Effector memory CD8-positive, alpha-beta T cell (primary cell): ENCODE data around the gene ALDOB.
A peak's percentile ranks its signal among the peaks of the same experiment; 100 is the strongest.

Experiments used
- ATAC-seq: fragments of 150-1000 bp; cut with Tn5 transposase; replicated peaks from 2 replicates; pipeline ENCODE4 v1.10.0; 2021; ENCODE audit warnings: mild to moderate bottlenecking, moderate library complexity
- DNase-seq, 3 experiments: peaks; one replicate each; pipeline ENCODE4 v3.0.0; 2021
- H3K27ac Mint-ChIP-seq, 2 donors: one replicate each; pipeline ENCODE4 v1.8.0; 2022; ENCODE audit warnings: mild to moderate bottlenecking in 2 of 2, mixed read lengths in 2 of 2, moderate library complexity in 2 of 2
- H3K27me3 Mint-ChIP-seq, 2 donors: one replicate each; pipeline ENCODE4 v1.8.0; 2022; ENCODE audit warnings: mixed read lengths in 2 of 2
- H3K36me3 Mint-ChIP-seq: one replicate; pipeline ENCODE4 v1.8.0; 2022; ENCODE audit warnings: mild to moderate bottlenecking, moderate library complexity, mixed read lengths; ENCODE audit not compliant: insufficient read depth
- H3K4me1 Mint-ChIP-seq, 2 donors: one replicate each; pipeline ENCODE4 v1.8.0; 2022; ENCODE audit warnings: low read depth in 2 of 2, mixed read lengths in 2 of 2
- H3K4me3 Mint-ChIP-seq, 2 donors: one replicate each; pipeline ENCODE4 v1.8.0; 2022; ENCODE audit warnings: mild to moderate bottlenecking in 2 of 2, mixed read lengths in 2 of 2, moderate library complexity in 2 of 2
- H3K9me3 Mint-ChIP-seq, 2 donors: one replicate each; pipeline ENCODE4 v1.8.0; 2022; ENCODE audit warnings: mixed read lengths in 2 of 2

ALDOB gene

GRCh38 chr9:101449071-101449721 is 13.6 kb upstream of the ALDOB start:
- peak overlapping the region; percentile 38 to 65 for H3K4me3 Mint-ChIP-seq
- peaks cover 2% of the 10 kb centered on the region for H3K36me3 Mint-ChIP-seq
- peaks cover 6 to 8% of the 10 kb centered on the region in 2 donors for H3K4me1 Mint-ChIP-seq
- no peaks in the 10 kb centered on the region for H3K9me3 Mint-ChIP-seq
- DNase-seq (peak; percentile 23 to 37 (median 27)), ATAC-seq (peak; percentile 93)
- H3K27ac Mint-ChIP-seq: no peak overlapping the region
- H3K27me3 Mint-ChIP-seq: peaks cover 67 to 74% of the 10 kb centered on the region in 2 donors

GRCh38 chr9:101448680-101449070 is 13.1 kb upstream of the ALDOB start:
- Mint-ChIP-seq H3K36me3 (peaks cover 2% of the 10 kb centered on the region), H3K4me3 (peak overlapping the region; percentile 38 to 65), H3K9me3 (no peaks in the 10 kb centered on the region), H3K27ac (no peak overlapping the region), H3K27me3 (peaks cover 67 to 74% of the 10 kb centered on the region in 2 donors), H3K4me1 (peaks cover 6 to 8% of the 10 kb centered on the region in 2 donors)
- DNase-seq (no peak), ATAC-seq (no peak)

- no peak overlapping the region for H3K4me3 Mint-ChIP-seq
- H3K4me1 Mint-ChIP-seq: peaks cover 6 to 8% of the 10 kb centered on the region in 2 donors
- ATAC-seq: no peak
- no peak overlapping the region for H3K27ac Mint-ChIP-seq
- DNase-seq: no peak
- peaks cover 2% of the 10 kb centered on the region for H3K36me3 Mint-ChIP-seq
- H3K9me3 Mint-ChIP-seq: no peaks in the 10 kb centered on the region
- peaks cover 65 to 67% of the 10 kb centered on the region in 2 donors for H3K27me3 Mint-ChIP-seq
Measured at GRCh38 chr9:101446732-101447131, 11.2 kb upstream of the ALDOB start.

GRCh38 chr9:101445353-101446029 is 9.9 kb upstream of the ALDOB start:
- DNase-seq (no peak), ATAC-seq (no peak)
- peaks cover 66% of the 10 kb centered on the region in 2 donors for H3K27me3 Mint-ChIP-seq
- no peak overlapping the region for H3K4me3 Mint-ChIP-seq
- H3K36me3 Mint-ChIP-seq: peaks cover 2% of the 10 kb centered on the region
- H3K4me1 Mint-ChIP-seq: peaks cover 6 to 8% of the 10 kb centered on the region in 2 donors
- H3K9me3 Mint-ChIP-seq: no peaks in the 10 kb centered on the region
- H3K27ac Mint-ChIP-seq: no peak overlapping the region

GRCh38 chr9:101443364-101443771 is 7.8 kb upstream of the ALDOB start:
- Mint-ChIP-seq H3K4me1 (peaks cover under 1% of the 10 kb centered on the region in 2 donors), H3K4me3 (no peak overlapping the region), H3K9me3 (no peaks in the 10 kb centered on the region), H3K27me3 (peaks cover 63 to 64% of the 10 kb centered on the region in 2 donors), H3K27ac (no peak overlapping the region), H3K36me3 (no peaks in the 10 kb centered on the region)
- no peak for ATAC-seq
- no peak for DNase-seq

- DNase-seq (no peak), ATAC-seq (no peak)
- Mint-ChIP-seq H3K4me3 (no peak overlapping the region), H3K36me3 (no peaks in the 10 kb centered on the region), H3K4me1 (no peaks in the 10 kb centered on the region), H3K27ac (no peak overlapping the region), H3K9me3 (no peaks in the 10 kb centered on the region), H3K27me3 (peaks cover 60 to 64% of the 10 kb centered on the region in 2 donors)
Measured at GRCh38 chr9:101442736-101443135, 7.2 kb upstream of the ALDOB start.

- Mint-ChIP-seq H3K27me3 (peaks cover 64 to 69% of the 10 kb centered on the region in 2 donors), H3K4me3 (no peak overlapping the region), H3K4me1 (no peaks in the 10 kb centered on the region), H3K36me3 (no peaks in the 10 kb centered on the region), H3K27ac (no peak overlapping the region), H3K9me3 (no peaks in the 10 kb centered on the region)
- DNase-seq (no peak), ATAC-seq (no peak)
Measured at GRCh38 chr9:101442318-101442717, 6.7 kb upstream of the ALDOB start.

- Mint-ChIP-seq H3K27me3 (peaks cover 66 to 69% of the 10 kb centered on the region in 2 donors), H3K9me3 (no peaks in the 10 kb centered on the region), H3K36me3 (no peaks in the 10 kb centered on the region), H3K27ac (no peak overlapping the region), H3K4me1 (no peaks in the 10 kb centered on the region), H3K4me3 (no peak overlapping the region)
- DNase-seq (no peak), ATAC-seq (no peak)
Measured at GRCh38 chr9:101440714-101441230, 5.2 kb upstream of the ALDOB start.

GRCh38 chr9:101438523-101438922 is 2.9 kb upstream of the ALDOB start:
- H3K4me3 Mint-ChIP-seq: no peak overlapping the region
- no peaks in the 10 kb centered on the region for H3K36me3 Mint-ChIP-seq
- ATAC-seq (no peak), DNase-seq (no peak)
- no peaks in the 10 kb centered on the region for H3K4me1 Mint-ChIP-seq
- peaks cover 63% of the 10 kb centered on the region in 2 donors for H3K27me3 Mint-ChIP-seq
- H3K9me3 Mint-ChIP-seq: no peaks in the 10 kb centered on the region
- no peak overlapping the region for H3K27ac Mint-ChIP-seq

- H3K4me1 Mint-ChIP-seq: no peaks in the 10 kb centered on the region
- DNase-seq: no peak
- H3K9me3 Mint-ChIP-seq: no peaks in the 10 kb centered on the region
- H3K4me3 Mint-ChIP-seq: no peak overlapping the region
- H3K36me3 Mint-ChIP-seq: no peaks in the 10 kb centered on the region
- no peak overlapping the region for H3K27ac Mint-ChIP-seq
- no peak for ATAC-seq
- peaks cover 55 to 59% of the 10 kb centered on the region in 2 donors for H3K27me3 Mint-ChIP-seq
Measured at GRCh38 chr9:101437806-101438232, 2.2 kb upstream of the ALDOB start.

- Mint-ChIP-seq H3K27ac (no peak overlapping the region), H3K36me3 (no peaks in the 10 kb centered on the region), H3K4me1 (no peaks in the 10 kb centered on the region), H3K9me3 (no peaks in the 10 kb centered on the region), H3K4me3 (no peak overlapping the region), H3K27me3 (peaks cover 41 to 59% of the 10 kb centered on the region in 2 donors)
- ATAC-seq (no peak), DNase-seq (no peak)
Measured at GRCh38 chr9:101434998-101435397, 576 bp downstream of the ALDOB start.

- ATAC-seq: no peak
- peaks cover 42 to 54% of the 10 kb centered on the region in 2 donors for H3K27me3 Mint-ChIP-seq
- no peaks in the 10 kb centered on the region for H3K4me1 Mint-ChIP-seq
- no peak overlapping the region for H3K27ac Mint-ChIP-seq
- DNase-seq: no peak
- no peak overlapping the region for H3K4me3 Mint-ChIP-seq
- no peaks in the 10 kb centered on the region for H3K36me3 Mint-ChIP-seq
- no peaks in the 10 kb centered on the region for H3K9me3 Mint-ChIP-seq
Measured at GRCh38 chr9:101433229-101433628, 2.3 kb downstream of the ALDOB start.

- H3K36me3 Mint-ChIP-seq: no peaks in the 10 kb centered on the region
- ATAC-seq: no peak
- DNase-seq: no peak
- no peaks in the 10 kb centered on the region for H3K4me1 Mint-ChIP-seq
- H3K27me3 Mint-ChIP-seq: peaks cover 39 to 50% of the 10 kb centered on the region in 2 donors
- H3K9me3 Mint-ChIP-seq: no peaks in the 10 kb centered on the region
- no peak overlapping the region for H3K4me3 Mint-ChIP-seq
- H3K27ac Mint-ChIP-seq: no peak overlapping the region
Measured at GRCh38 chr9:101432740-101433139, 2.8 kb downstream of the ALDOB start.

- Mint-ChIP-seq H3K9me3 (no peaks in the 10 kb centered on the region), H3K27me3 (peaks cover 33 to 44% of the 10 kb centered on the region in 2 donors), H3K27ac (no peak overlapping the region), H3K36me3 (no peaks in the 10 kb centered on the region), H3K4me3 (no peak overlapping the region), H3K4me1 (no peaks in the 10 kb centered on the region)
- ATAC-seq (no peak), DNase-seq (no peak)
Measured at GRCh38 chr9:101432171-101432570, 3.4 kb downstream of the ALDOB start.
